ENCODE measurements around the gene EPHA1.
A peak's percentile ranks its signal among the peaks of the same experiment; 100 is the strongest.

Gene EPHA1

GRCh38 chr7:143388051-143388450, 20.6 kb downstream of the EPHA1 start:
- no peak for DNase-seq

- no peak for DNase-seq
Measured at GRCh38 chr7:143387156-143387975, 21.3 kb downstream of the EPHA1 start.

GRCh38 chr7:143385891-143386781, 22.5 kb downstream of the EPHA1 start:
- DNase-seq, result no peak

GRCh38 chr7:143384661-143385631, 23.7 kb downstream of the EPHA1 start:
- no peak for DNase-seq

- DNase-seq, result no peak
Measured at GRCh38 chr7:143384148-143384547, 24.5 kb downstream of the EPHA1 start.

- DNase-seq, result no peak
Measured at GRCh38 chr7:143383642-143383957, 25.1 kb downstream of the EPHA1 start.

- no peak for DNase-seq
Measured at GRCh38 chr7:143382791-143383641, 25.6 kb downstream of the EPHA1 start.

- no peak for DNase-seq
Measured at GRCh38 chr7:143382126-143382790, 26.4 kb downstream of the EPHA1 start.

- peak; percentile 46 for DNase-seq
Measured at GRCh38 chr7:143381427-143382125, 27.1 kb downstream of the EPHA1 start.

- peak; percentile 93 for DNase-seq
Measured at GRCh38 chr7:143380646-143381426, 27.8 kb downstream of the EPHA1 start, which contains the start of gene ZYX. TSS of gene ZYX (plus strand) at chr7:143381345. CDS start at chr7:143381572, 227 bp downstream.

GRCh38 chr7:143380260-143380645, 28.4 kb downstream of the EPHA1 start:
- DNase-seq, result peak; percentile 90

GRCh38 chr7:143379611-143380259, 28.9 kb downstream of the EPHA1 start:
- DNase-seq, result no peak

- no peak for DNase-seq
Measured at GRCh38 chr7:143376396-143376795, 32.3 kb downstream of the EPHA1 start.

- DNase-seq, result no peak
Measured at GRCh38 chr7:143375298-143376034, 33.2 kb downstream of the EPHA1 start.

GRCh38 chr7:143374561-143374960, 34.1 kb downstream of the EPHA1 start:
- DNase-seq, result no peak

- no peak for DNase-seq
Measured at GRCh38 chr7:143373255-143373794, 35.3 kb downstream of the EPHA1 start.

GRCh38 chr7:143372070-143372469, 36.6 kb downstream of the EPHA1 start:
- DNase-seq, result peak; percentile 62

All from stimulated activated CD4-positive, alpha-beta T cell treated with anti-CD3 and anti-CD28 coated beads, Interleukin-15, amount 100 ng/mL, for 24 hours (primary cell).